Esophagus muscularis mucosa (tissue), 4 donors: ENCODE measurements around the gene ATP6V1F.

Experiments used
- CTCF ChIP-seq, 3 experiments: fragments of 200-600 bp in 2 of 3; fragments of 450-650 bp in 1 of 3; sonication (generic) in 2 of 3; IDR thresholded peaks; one replicate each; pipeline ENCODE4 v1.5.1; 2017 to 2019; ENCODE audit warnings: antibody characterized with exemption in 3 of 3, mild to moderate bottlenecking in 2 of 3, moderate library complexity in 1 of 3
- EP300 ChIP-seq: sonication (generic); formaldehyde crosslinking; IDR thresholded peaks from one replicate; pipeline ENCODE4 v1.6.1; 2017; ENCODE audit warnings: antibody characterized with exemption
- POLR2A ChIP-seq: fragments of 450-650 bp; IDR thresholded peaks from one replicate; pipeline ENCODE4 v1.6.1; 2017; ENCODE audit warnings: antibody characterized with exemption, moderate library complexity, mild to moderate bottlenecking, low read depth
- POLR2AphosphoS5 ChIP-seq, 2 donors: sonication (generic); formaldehyde crosslinking; IDR thresholded peaks; one replicate each; pipeline ENCODE4 v1.6.1; 2017; ENCODE audit warnings: antibody characterized with exemption in 2 of 2

GRCh38 chr7:128832880-128833147 lies 29.8 kb upstream of the ATP6V1F start:
- no peak for TF ChIP-seq CTCF (IDR thresholded peaks at IDR 0.05)
- TF ChIP-seq POLR2A, result no peak
- TF ChIP-seq EP300, result no peak
- no peak for TF ChIP-seq POLR2AphosphoS5 (IDR thresholded peaks at IDR 0.05)
